Gastroesophageal sphincter (tissue), 4 donors: Measurements from ENCODE around the gene KLHL40. TPM values are rescaled to one million over a fixed set of nuclear protein-coding genes. Genes with fewer than 3 reads are reported as not detected.

Experiments
- ATAC-seq: fragments of 150-250 bp; one replicate; pipeline ENCODE4 v1.9.1; 2016; ENCODE audit warnings: mild to moderate bottlenecking, moderate library complexity
- H3K27ac ChIP-seq, 4 donors: fragments of 200-600 bp; sonication (generic) in 3 of 4; 1 replicate in 3 of 4; 2 replicates in 1 of 4; pipeline ENCODE4 v1.5.1; 2016 to 2019
- H3K27me3 ChIP-seq: fragments of 200-600 bp; sonication (generic); one replicate; pipeline ENCODE4 v1.5.1; 2019
- H3K36me3 ChIP-seq, 2 donors: fragments of 200-600 bp; sonication (generic); one replicate each; pipeline ENCODE4 v1.5.1; 2019; ENCODE audit warnings: control low read depth in 1 of 2
- H3K4me1 ChIP-seq, 3 donors: fragments of 200-600 bp; sonication (generic); 1 replicate in 2 of 3; 2 replicates in 1 of 3; pipeline ENCODE4 v1.5.1; 2016 to 2019; ENCODE audit warnings: control low read depth in 2 of 3
- H3K4me3 ChIP-seq, 2 donors: fragments of 200-600 bp; sonication (generic); one replicate each; pipeline ENCODE4 v1.5.1; 2019; ENCODE audit warnings: mild to moderate bottlenecking in 1 of 2, moderate library complexity in 1 of 2
- H3K9me3 ChIP-seq, 3 donors: fragments of 200-600 bp; sonication (generic); one replicate each; pipeline ENCODE4 v1.5.1; 2017 to 2019; ENCODE audit warnings: control low read depth in 2 of 3
- EP300 ChIP-seq: sonication (generic); formaldehyde crosslinking; IDR thresholded peaks from one replicate; pipeline ENCODE4 v1.6.1; 2017; ENCODE audit warnings: antibody characterized with exemption, mild to moderate bottlenecking
- POLR2A ChIP-seq, 2 donors: fragments of 450-650 bp; IDR thresholded peaks; one replicate each; pipeline ENCODE4 v1.6.1; 2017; ENCODE audit warnings: antibody characterized with exemption in 2 of 2, mild to moderate bottlenecking in 2 of 2, moderate library complexity in 1 of 2
- POLR2AphosphoS5 ChIP-seq: sonication (generic); formaldehyde crosslinking; IDR thresholded peaks from one replicate; pipeline ENCODE4 v1.6.1; 2017; ENCODE audit warnings: antibody characterized with exemption
- WGBS, 2 donors: methylation state at CpG; one replicate each; pipeline ENCODE4 v1.1.5; 2018; ENCODE audit warnings: low coverage in 1 of 2; 5-methylcytosine and 5-hydroxymethylcytosine counted together
- total RNA-seq, 4 donors: library from RNA; depleted of rRNA; stranded (reverse); fragments of >200 nt; gene quantifications; one replicate each; pipeline ENCODE4 v1.1.0, GENCODE V29; 2016
- TF ChIP-seq, protein P1 (sequence below), 4 experiments: fragments of 200-600 bp in 2 of 4; fragments of 450-650 bp in 2 of 4; sonication (generic) in 1 of 4; IDR thresholded peaks; one replicate each; pipeline ENCODE4 v1.5.1; 2017 to 2019; ENCODE audit warnings: antibody characterized with exemption in 4 of 4, mild to moderate bottlenecking in 2 of 4, moderate library complexity in 2 of 4

Gene KLHL40
- total RNA-seq, 4 donors from 2014 or later: not detected

DNA sequence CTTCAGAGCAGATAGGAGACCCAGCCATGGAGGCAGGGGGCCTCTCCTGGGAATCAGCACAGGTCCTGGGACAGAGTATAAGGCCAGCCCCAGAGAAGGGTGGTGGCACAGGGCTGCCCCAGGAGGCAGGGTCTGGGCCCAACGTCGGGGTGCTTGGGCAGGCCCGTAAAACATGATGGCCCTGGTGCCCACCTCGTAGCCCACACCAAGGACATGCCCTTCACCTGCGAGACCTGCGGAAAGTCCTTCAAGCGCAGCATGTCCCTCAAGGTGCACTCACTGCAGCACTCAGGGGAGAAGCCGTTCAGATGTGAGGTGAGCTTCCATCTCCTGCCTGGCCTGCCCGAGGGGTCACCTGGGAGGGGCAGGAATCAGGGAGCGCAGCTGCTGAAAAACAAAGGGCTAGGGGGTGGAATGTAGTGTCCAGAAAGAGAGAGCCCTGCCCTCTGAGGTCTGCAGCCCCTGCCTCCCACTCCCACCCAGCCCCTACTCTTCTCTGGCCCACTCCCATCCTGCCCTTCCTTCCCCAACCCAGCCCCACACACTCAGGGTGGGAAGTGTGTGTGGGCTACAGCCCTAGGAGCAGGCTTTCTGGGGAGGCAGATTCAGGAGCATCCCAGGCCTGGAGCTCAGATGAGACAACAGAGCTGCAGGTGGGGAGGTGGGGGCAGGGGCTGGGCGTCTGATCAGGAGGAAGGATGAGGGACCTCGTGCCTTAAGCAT lies 22.4 kb upstream of the KLHL40 start:
- no peaks in the 10 kb centered on the region for H3K27me3 ChIP-seq
- H3K9me3 ChIP-seq: no peaks in the 10 kb centered on the region
- TF ChIP-seq, protein P1, sequence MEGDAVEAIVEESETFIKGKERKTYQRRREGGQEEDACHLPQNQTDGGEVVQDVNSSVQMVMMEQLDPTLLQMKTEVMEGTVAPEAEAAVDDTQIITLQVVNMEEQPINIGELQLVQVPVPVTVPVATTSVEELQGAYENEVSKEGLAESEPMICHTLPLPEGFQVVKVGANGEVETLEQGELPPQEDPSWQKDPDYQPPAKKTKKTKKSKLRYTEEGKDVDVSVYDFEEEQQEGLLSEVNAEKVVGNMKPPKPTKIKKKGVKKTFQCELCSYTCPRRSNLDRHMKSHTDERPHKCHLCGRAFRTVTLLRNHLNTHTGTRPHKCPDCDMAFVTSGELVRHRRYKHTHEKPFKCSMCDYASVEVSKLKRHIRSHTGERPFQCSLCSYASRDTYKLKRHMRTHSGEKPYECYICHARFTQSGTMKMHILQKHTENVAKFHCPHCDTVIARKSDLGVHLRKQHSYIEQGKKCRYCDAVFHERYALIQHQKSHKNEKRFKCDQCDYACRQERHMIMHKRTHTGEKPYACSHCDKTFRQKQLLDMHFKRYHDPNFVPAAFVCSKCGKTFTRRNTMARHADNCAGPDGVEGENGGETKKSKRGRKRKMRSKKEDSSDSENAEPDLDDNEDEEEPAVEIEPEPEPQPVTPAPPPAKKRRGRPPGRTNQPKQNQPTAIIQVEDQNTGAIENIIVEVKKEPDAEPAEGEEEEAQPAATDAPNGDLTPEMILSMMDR (IDR thresholded peaks at IDR 0.05): no peak
- TF ChIP-seq POLR2A (IDR thresholded peaks at IDR 0.05) (no peak), POLR2AphosphoS5 (no peak), EP300 (no peak)
- peaks cover 0 to 54% (median 18%) of the 10 kb centered on the region in 3 donors for H3K4me1 ChIP-seq
- H3K4me3 ChIP-seq: no peak overlapping the region
- no peak overlapping the region for H3K27ac ChIP-seq
- no peak for ATAC-seq
- 54 to 55% methylated on average over 2 to 4 of the region's 12 CpGs for WGBS, 2 donors
- peaks cover 0 to 38% of the 10 kb centered on the region in 2 donors for H3K36me3 ChIP-seq

DNA sequence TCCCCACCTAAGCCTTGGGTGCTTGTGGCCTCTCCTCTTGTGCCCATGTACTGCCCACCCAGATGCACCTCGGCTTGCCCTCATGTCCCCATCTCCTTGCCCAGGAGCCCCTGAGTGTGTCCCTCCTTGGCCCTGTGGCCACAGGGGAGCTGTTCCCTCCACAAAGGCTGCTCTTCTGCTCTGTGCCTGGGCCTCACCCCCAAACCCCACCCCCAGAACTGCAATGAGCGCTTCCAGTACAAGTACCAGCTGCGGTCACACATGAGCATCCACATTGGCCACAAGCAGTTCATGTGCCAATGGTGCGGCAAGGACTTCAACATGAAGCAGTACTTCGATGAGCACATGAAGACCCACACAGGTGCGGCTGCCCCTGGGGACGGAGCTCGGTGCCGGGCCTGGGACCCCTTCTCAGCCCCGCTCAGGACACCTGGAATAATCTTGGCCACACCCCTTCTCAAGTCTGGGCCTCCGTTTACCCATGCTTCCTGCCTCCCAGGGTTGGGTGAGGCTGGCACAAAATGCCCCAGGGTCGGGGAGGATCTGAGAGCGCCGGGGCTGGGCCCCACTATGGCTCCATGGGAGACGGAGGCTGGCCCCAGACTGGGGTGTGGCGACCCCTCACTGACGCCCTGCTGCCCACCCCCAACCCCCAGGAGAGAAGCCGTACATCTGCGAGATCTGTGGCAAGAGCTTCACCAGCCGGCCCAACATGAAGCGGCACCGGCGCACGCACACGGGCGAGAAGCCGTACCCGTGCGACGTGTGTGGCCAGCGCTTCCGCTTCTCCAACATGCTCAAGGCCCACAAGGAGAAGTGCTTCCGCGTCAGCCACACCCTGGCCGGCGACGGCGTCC lies 21.5 kb upstream of the KLHL40 start:
- Histone ChIP-seq H3K27me3 (no peaks in the 10 kb centered on the region), H3K27ac (no peak overlapping the region), H3K4me3 (no peak overlapping the region), H3K4me1 (peaks cover 0 to 52% (median 15%) of the 10 kb centered on the region in 3 donors), H3K36me3 (peaks cover 0 to 30% of the 10 kb centered on the region in 2 donors), H3K9me3 (no peaks in the 10 kb centered on the region)
- no peak for ATAC-seq
- WGBS, 2 donors: 83 to 100% methylated on average over 1 of the region's 38 CpGs
- TF ChIP-seq POLR2A (IDR thresholded peaks at IDR 0.05) (no peak), POLR2AphosphoS5 (no peak), EP300 (no peak)
- TF ChIP-seq, protein P1 (IDR thresholded peaks at IDR 0.05): no peak

DNA sequence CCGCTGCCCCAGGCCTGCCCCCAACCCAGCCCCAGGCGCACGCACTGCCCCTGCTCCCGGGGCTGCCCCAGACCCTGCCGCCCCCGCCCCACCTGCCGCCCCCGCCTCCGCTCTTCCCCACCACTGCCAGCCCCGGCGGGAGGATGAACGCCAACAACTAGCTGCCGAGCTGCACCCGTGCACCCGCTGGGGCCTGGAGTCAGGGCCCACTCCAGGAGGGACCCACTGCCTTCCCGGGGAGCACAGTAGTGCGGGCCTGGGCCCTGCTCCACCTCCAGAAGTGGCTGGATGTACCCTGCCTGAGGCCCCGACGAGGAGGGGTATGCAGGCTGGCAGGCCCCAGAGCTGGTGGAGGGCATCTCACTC lies 20.9 kb upstream of the KLHL40 start:
- H3K27ac ChIP-seq: no peak overlapping the region
- TF ChIP-seq POLR2AphosphoS5: no peak
- TF ChIP-seq EP300: no peak
- no peak for TF ChIP-seq POLR2A (IDR thresholded peaks at IDR 0.05)
- TF ChIP-seq, protein P1 (IDR thresholded peaks at IDR 0.05): no peak
- H3K36me3 ChIP-seq: peaks cover 0 to 23% of the 10 kb centered on the region in 2 donors
- no peaks in the 10 kb centered on the region for H3K9me3 ChIP-seq
- ATAC-seq: no peak
- WGBS, 2 donors: 50% methylated on average over 2 of the region's 19 CpGs; no CpG with 5 or more reads in 1 of the 2 donors
- peaks cover 0 to 46% (median 14%) of the 10 kb centered on the region in 3 donors for H3K4me1 ChIP-seq
- H3K4me3 ChIP-seq: no peak overlapping the region
- no peaks in the 10 kb centered on the region for H3K27me3 ChIP-seq

DNA sequence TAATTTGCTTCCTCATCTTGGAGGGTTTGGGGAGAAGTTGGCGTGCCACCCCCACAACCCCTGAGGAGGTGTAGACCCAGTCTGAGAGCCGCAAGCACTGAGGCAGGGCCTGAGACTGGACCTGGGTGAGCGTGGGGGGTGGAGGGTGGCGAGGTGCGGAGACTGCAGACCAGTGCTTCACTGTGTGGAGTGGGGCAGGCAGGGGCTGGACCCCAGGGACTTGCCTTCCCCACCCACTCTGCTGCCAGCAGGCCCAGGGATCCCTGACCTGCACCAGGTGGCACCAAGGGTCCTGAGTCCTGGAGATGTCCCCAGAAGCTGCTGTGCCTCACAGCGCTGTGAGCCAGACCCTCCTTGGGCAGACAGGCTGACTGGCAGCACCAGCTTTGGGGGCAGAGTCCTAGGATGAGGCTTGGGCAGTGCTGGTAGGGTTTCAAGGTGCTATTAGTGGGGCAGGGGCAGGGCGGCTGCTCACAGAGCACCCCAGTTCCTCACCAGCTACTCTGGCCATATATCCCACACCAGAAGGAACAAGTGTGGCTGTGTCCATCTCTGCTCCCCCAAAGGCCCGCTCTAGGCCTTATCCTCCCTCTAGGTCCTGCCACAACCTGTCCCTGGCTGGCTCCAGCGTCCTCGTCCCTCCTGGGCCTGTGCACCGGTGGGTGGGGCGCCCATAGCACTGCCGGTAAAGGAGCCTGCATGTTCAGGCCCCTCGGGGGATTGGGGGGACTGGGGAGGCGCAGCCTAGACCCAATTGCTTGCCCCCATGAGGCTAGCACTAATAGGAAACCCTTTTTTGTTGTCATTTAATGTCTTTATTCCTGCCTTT lies 20.1 kb upstream of the KLHL40 start:
- TF ChIP-seq EP300 (no peak), POLR2AphosphoS5 (no peak), POLR2A (IDR thresholded peaks at IDR 0.05) (no peak)
- TF ChIP-seq, protein P1 (IDR thresholded peaks at IDR 0.05): no peak
- H3K4me1 ChIP-seq: peaks cover 0 to 38% (median 12%) of the 10 kb centered on the region in 3 donors
- H3K9me3 ChIP-seq: no peaks in the 10 kb centered on the region
- H3K27me3 ChIP-seq: no peaks in the 10 kb centered on the region
- no peak for ATAC-seq
- H3K4me3 ChIP-seq: no peak overlapping the region
- WGBS, 2 donors: 68% methylated on average over 2 to 7 of the region's 15 CpGs
- peaks cover 0 to 15% of the 10 kb centered on the region in 2 donors for H3K36me3 ChIP-seq
- H3K27ac ChIP-seq: no peak overlapping the region
